ENCODE results near the gene RANBP10. TPM values are rescaled to one million over a fixed set of nuclear protein-coding genes. Genes with fewer than 3 reads are reported as not detected.
A peak's percentile ranks its signal among the peaks of the same experiment; 100 is the strongest.

The RANBP10 gene
- 10 to 100 TPM; 11.1 to 22.8 TPM for total RNA-seq

DNA sequence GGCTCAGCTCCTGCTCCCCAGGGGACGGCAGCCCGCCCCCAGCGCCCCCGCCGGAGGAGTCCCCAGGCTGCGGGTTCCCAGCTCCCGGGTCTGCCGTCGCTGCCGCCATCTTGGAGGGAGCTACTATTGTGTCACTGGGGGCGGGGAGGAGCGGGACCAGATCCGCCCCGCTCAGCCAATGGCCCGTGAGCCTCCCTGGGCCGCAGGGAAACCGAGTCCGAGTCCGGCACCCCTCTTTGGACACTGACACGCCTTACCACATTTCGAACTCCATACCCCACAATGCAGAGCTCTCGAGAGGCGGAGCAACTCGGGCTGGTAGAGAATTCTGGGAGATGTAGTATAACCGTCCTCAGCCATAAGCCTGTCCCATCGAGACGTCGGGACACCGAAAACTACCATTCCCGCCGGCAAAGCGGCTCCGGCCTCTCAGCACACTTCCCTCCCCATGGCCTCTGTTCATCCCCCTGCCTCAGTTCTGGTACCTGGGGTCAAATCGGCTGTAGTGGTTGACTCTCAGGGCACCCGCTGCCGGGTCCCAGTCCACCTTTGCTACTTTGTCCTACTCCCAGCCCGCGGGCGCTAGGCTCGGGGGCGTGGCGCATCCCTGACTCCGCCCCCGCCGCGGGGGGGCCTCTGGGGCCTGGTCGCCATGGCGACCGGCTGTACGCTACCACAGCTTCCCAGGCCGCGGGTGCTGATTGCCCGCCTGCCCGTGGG is at the start of gene RANBP10, which contains the start of gene TSNAXIP1:
TSS of gene RANBP10 (minus strand) at position 133 of the 720 bp plus-strand sequence. CDS start at position 109, 24 bp downstream.
TSS of gene TSNAXIP1 (plus strand) at position 462 of the 720 bp plus-strand sequence. CDS start 261 bp downstream, outside the sequence.
- Histone ChIP-seq H3K9me3 (no peaks in the 10 kb centered on the region), H3K36me3 (no peaks in the 10 kb centered on the region), H3K4me1 (replicated peaks) (peaks cover 14% of the 10 kb centered on the region), H3K27me3 (replicated peaks; ENCODE audit: insufficient read depth) (no peaks in the 10 kb centered on the region), H3K27ac (peak within 1 kb of the TSS; percentile 81 to 86), H3K4me3 (peak within 1 kb of the TSS; percentile 94 to 98)
- 1% methylated on average over 35 of the region's 54 CpGs for WGBS
- intact Hi-C loops (cut with DNase I), result loop anchor here (10.0 kb wide), 1 partner anchor 132 kb away; no protein-coding TSS in a partner anchor
- TF ChIP-seq POLR2AphosphoS5 (IDR thresholded peaks at IDR 0.05) (peak; percentile 94), POLR2A (IDR thresholded peaks at IDR 0.05) (peak; percentile 89)
- TF ChIP-seq, protein P1, sequence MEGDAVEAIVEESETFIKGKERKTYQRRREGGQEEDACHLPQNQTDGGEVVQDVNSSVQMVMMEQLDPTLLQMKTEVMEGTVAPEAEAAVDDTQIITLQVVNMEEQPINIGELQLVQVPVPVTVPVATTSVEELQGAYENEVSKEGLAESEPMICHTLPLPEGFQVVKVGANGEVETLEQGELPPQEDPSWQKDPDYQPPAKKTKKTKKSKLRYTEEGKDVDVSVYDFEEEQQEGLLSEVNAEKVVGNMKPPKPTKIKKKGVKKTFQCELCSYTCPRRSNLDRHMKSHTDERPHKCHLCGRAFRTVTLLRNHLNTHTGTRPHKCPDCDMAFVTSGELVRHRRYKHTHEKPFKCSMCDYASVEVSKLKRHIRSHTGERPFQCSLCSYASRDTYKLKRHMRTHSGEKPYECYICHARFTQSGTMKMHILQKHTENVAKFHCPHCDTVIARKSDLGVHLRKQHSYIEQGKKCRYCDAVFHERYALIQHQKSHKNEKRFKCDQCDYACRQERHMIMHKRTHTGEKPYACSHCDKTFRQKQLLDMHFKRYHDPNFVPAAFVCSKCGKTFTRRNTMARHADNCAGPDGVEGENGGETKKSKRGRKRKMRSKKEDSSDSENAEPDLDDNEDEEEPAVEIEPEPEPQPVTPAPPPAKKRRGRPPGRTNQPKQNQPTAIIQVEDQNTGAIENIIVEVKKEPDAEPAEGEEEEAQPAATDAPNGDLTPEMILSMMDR (IDR thresholded peaks at IDR 0.05), result peak in 1 of 4 experiments; percentile 19
- peak; percentile 98 for DNase-seq (ENCODE audit: low spot score)

DNA sequence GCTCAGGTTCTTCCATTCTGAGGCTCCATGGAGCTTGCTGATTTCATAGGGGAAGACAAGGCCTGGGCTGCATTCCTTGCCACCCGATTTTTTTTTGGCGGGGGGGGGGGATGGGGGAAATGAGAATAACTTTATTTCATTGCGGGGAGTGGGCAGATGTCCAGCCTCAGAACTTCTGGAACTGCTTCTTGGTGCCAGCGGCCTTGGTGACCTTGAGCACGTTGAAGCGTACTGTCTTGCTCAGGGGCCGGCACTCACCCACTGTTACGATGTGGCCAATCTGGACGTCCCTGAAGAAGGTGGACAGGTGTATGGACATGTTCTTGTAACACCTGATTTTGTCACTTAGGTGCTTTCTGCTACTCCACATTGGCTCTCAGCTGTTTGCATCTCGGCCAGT is 49.4 kb upstream of the RANBP10 start:
- no peak for DNase-seq (ENCODE audit: low spot score)
- Histone ChIP-seq H3K4me1 (replicated peaks) (peaks cover 4% of the 10 kb centered on the region), H3K9me3 (no peaks in the 10 kb centered on the region), H3K36me3 (no peaks in the 10 kb centered on the region), H3K27ac (no peak overlapping the region), H3K4me3 (no peak overlapping the region), H3K27me3 (replicated peaks; ENCODE audit: insufficient read depth) (no peaks in the 10 kb centered on the region)
- TF ChIP-seq, protein P1 (IDR thresholded peaks at IDR 0.05), result no peak
- TF ChIP-seq POLR2A (IDR thresholded peaks at IDR 0.05), result no peak
- TF ChIP-seq POLR2AphosphoS5 (IDR thresholded peaks at IDR 0.05), result no peak
- 75% methylated on average over 10 of the region's 10 CpGs for WGBS
- intact Hi-C loops (cut with DNase I), result no loop called here

DNA sequence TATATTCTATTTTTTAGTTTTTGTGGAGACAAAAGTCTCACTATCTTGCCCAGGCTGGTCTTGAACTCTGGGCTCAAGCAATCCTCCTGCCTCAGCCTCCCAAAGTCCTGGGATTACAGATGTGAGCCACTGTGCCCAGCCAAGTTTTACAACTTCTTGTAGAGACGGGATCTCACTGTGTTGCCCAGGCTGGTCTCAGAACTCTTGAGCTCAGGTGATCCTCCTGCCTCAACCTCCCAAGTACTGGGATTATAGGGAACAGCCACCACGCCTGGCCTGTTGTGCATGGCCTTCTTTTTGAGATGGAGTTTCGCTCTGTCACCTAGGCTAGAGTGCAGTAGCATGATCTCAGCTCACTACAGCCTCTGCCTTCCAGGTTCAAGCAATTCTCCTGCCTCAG is 47.3 kb upstream of the RANBP10 start:
- 98% methylated on average over 3 of the region's 3 CpGs for WGBS
- H3K27ac ChIP-seq, result no peak overlapping the region
- no peak for DNase-seq (ENCODE audit: low spot score)
- no peak overlapping the region for H3K4me3 ChIP-seq
- TF ChIP-seq POLR2AphosphoS5 (IDR thresholded peaks at IDR 0.05), result no peak
- TF ChIP-seq, protein P1 (IDR thresholded peaks at IDR 0.05), result no peak
- TF ChIP-seq POLR2A (IDR thresholded peaks at IDR 0.05), result no peak
- H3K27me3 ChIP-seq (replicated peaks; ENCODE audit: insufficient read depth), result no peaks in the 10 kb centered on the region
- intact Hi-C loops (cut with DNase I), result no loop called here
- H3K4me1 ChIP-seq (replicated peaks), result peaks cover 4% of the 10 kb centered on the region
- H3K9me3 ChIP-seq, result no peaks in the 10 kb centered on the region
- no peaks in the 10 kb centered on the region for H3K36me3 ChIP-seq

DNA sequence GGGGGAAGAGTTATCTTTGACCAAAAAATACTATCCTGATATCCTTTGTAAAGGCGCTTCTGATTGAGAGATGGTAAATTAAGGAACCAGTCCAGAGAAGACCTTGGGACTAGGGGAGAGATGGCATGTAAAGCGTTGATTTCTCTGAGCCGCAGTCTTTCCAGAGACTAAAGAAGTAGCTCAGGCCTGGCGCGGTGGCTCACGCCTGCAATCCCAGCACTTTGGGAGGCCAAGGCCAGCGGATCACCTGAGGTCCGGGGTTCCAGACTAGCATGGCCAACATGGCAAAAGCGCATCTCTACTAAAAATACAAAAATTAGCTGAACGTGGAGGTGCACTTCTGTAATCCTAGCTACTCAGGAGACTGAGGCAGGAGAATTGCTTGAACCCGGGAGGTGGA is 41.8 kb upstream of the RANBP10 start:
- peak overlapping the region in 1 of 2 donors; percentile 91 for H3K4me3 ChIP-seq

More for the DNA sequence above, 41.8 kb upstream of the RANBP10 start:
- Histone ChIP-seq H3K4me1 (replicated peaks) (peaks cover 15% of the 10 kb centered on the region), H3K9me3 (no peaks in the 10 kb centered on the region), H3K36me3 (no peaks in the 10 kb centered on the region), H3K27ac (no peak overlapping the region), H3K27me3 (replicated peaks; ENCODE audit: insufficient read depth) (no peaks in the 10 kb centered on the region)
- WGBS, result 89% methylated on average over 11 of the region's 11 CpGs
- intact Hi-C loops (cut with DNase I), result no loop called here
- no peak for DNase-seq (ENCODE audit: low spot score)
- TF ChIP-seq POLR2A (IDR thresholded peaks at IDR 0.05) (no peak), POLR2AphosphoS5 (IDR thresholded peaks at IDR 0.05) (no peak)
- TF ChIP-seq, protein P1 (IDR thresholded peaks at IDR 0.05), result no peak
